HG02571 (cell line): ENCODE results near the gene ZNF543.

ENCODE experiments used
- ATAC-seq: cut with Tn5 transposase; IDR thresholded peaks from one replicate; pipeline ENCODE4 v1.9.1; 2021; ENCODE audit warnings: mild to moderate bottlenecking, moderate library complexity; ENCODE audit not compliant: unreplicated experiment

ZNF543 gene

DNA sequence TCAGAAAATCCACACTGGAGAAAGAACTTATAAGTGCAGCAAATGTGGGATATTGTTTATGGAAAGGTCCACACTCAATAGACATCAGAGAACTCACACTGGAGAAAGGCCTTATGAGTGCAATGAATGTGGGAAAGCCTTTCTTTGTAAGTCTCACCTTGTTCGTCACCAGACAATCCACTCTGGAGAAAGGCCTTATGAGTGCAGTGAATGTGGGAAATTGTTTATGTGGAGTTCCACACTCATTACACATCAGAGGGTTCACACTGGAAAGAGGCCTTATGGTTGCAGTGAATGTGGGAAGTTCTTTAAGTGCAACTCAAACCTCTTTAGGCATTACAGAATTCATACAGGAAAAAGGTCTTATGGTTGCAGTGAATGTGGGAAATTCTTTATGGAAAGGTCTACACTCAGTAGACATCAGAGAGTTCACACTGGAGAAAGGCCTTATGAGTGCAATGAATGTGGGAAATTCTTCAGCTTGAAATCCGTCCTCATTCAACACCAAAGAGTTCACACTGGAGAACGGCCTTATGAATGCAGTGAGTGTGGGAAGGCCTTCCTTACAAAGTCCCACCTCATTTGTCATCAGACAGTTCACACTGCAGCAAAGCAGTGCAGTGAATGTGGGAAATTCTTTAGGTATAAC, 57.4 kb downstream of the ZNF543 start:
- no peak for ATAC-seq
